ENCODE measurements around the gene IMPA2. TPM values are rescaled to one million over a fixed set of nuclear protein-coding genes. Genes with fewer than 3 reads are reported as not detected.
A peak's percentile ranks its signal among the peaks of the same experiment; 100 is the strongest.

The IMPA2 gene
- total RNA-seq, 1 donor from 2014 or later, result 53.4 TPM

GRCh38 chr18:11997466-11997865 lies 16.2 kb downstream of the IMPA2 start:
- Mint-ChIP-seq H3K4me3 (ENCODE audit: low read depth) (no peak overlapping the region), H3K4me1 (ENCODE audit: low read depth) (peaks cover 40% of the 10 kb centered on the region), H3K9me3 (ENCODE audit: low read depth) (no peaks in the 10 kb centered on the region), H3K27ac (no peak overlapping the region), H3K27me3 (no peaks in the 10 kb centered on the region), H3K36me3 (ENCODE audit: insufficient read depth) (peaks cover 4% of the 10 kb centered on the region)
- no peak for DNase-seq (ENCODE audit: low spot score, unreplicated experiment)
- no peak for TF ChIP-seq CTCF (IDR thresholded peaks at IDR 0.05; ENCODE audit: unreplicated experiment)

GRCh38 chr18:11998193-11998592 lies 16.9 kb downstream of the IMPA2 start:
- H3K4me3 Mint-ChIP-seq (ENCODE audit: low read depth), result no peak overlapping the region
- no peaks in the 10 kb centered on the region for H3K9me3 Mint-ChIP-seq (ENCODE audit: low read depth)
- H3K36me3 Mint-ChIP-seq (ENCODE audit: insufficient read depth), result peaks cover 4% of the 10 kb centered on the region
- no peaks in the 10 kb centered on the region for H3K27me3 Mint-ChIP-seq
- TF ChIP-seq CTCF (IDR thresholded peaks at IDR 0.05; ENCODE audit: unreplicated experiment), result no peak
- peak overlapping the region; percentile 43 for H3K27ac Mint-ChIP-seq
- no peak for DNase-seq (ENCODE audit: low spot score, unreplicated experiment)
- peaks cover 38% of the 10 kb centered on the region for H3K4me1 Mint-ChIP-seq (ENCODE audit: low read depth)

GRCh38 chr18:11999429-11999828 lies 18.1 kb downstream of the IMPA2 start:
- peaks cover 4% of the 10 kb centered on the region for H3K36me3 Mint-ChIP-seq (ENCODE audit: insufficient read depth)
- peaks cover 30% of the 10 kb centered on the region for H3K4me1 Mint-ChIP-seq (ENCODE audit: low read depth)
- H3K27me3 Mint-ChIP-seq, result no peaks in the 10 kb centered on the region
- no peak overlapping the region for H3K27ac Mint-ChIP-seq
- no peak overlapping the region for H3K4me3 Mint-ChIP-seq (ENCODE audit: low read depth)
- H3K9me3 Mint-ChIP-seq (ENCODE audit: low read depth), result no peaks in the 10 kb centered on the region
- no peak for TF ChIP-seq CTCF (IDR thresholded peaks at IDR 0.05; ENCODE audit: unreplicated experiment)
- no peak for DNase-seq (ENCODE audit: low spot score, unreplicated experiment)

GRCh38 chr18:12000072-12000659 lies 18.9 kb downstream of the IMPA2 start:
- no peaks in the 10 kb centered on the region for H3K9me3 Mint-ChIP-seq (ENCODE audit: low read depth)
- DNase-seq (ENCODE audit: low spot score, unreplicated experiment), result no peak
- no peak overlapping the region for H3K4me3 Mint-ChIP-seq (ENCODE audit: low read depth)
- H3K4me1 Mint-ChIP-seq (ENCODE audit: low read depth), result peaks cover 23% of the 10 kb centered on the region
- peak overlapping the region; percentile 91 for H3K27ac Mint-ChIP-seq
- TF ChIP-seq CTCF (IDR thresholded peaks at IDR 0.05; ENCODE audit: unreplicated experiment), result no peak
- H3K27me3 Mint-ChIP-seq, result no peaks in the 10 kb centered on the region
- H3K36me3 Mint-ChIP-seq (ENCODE audit: insufficient read depth), result peaks cover 6% of the 10 kb centered on the region

GRCh38 chr18:12001421-12001820 lies 20.1 kb downstream of the IMPA2 start:
- no peak for TF ChIP-seq CTCF (IDR thresholded peaks at IDR 0.05; ENCODE audit: unreplicated experiment)
- peaks cover 19% of the 10 kb centered on the region for H3K4me1 Mint-ChIP-seq (ENCODE audit: low read depth)
- H3K4me3 Mint-ChIP-seq (ENCODE audit: low read depth), result no peak overlapping the region
- no peaks in the 10 kb centered on the region for H3K27me3 Mint-ChIP-seq
- H3K27ac Mint-ChIP-seq, result no peak overlapping the region
- H3K9me3 Mint-ChIP-seq (ENCODE audit: low read depth), result no peaks in the 10 kb centered on the region
- H3K36me3 Mint-ChIP-seq (ENCODE audit: insufficient read depth), result peaks cover 6% of the 10 kb centered on the region
- no peak for DNase-seq (ENCODE audit: low spot score, unreplicated experiment)
